Esophagus squamous epithelium (tissue), 5 donors: ENCODE data around the gene CDX2. TPM values are rescaled to one million over a fixed set of nuclear protein-coding genes. Genes with fewer than 3 reads are reported as not detected.

Source experiments
- DNase-seq: peaks from one replicate; lab custom pipeline; 2025; lab: John Stamatoyannopoulos, UW
- H3K27ac ChIP-seq, 4 donors: fragments of 200-600 bp; sonication (generic); one replicate each; pipeline ENCODE4 v1.5.1; 2016 to 2019; ENCODE audit warnings: mild to moderate bottlenecking in 1 of 4
- H3K27me3 ChIP-seq, 4 donors: fragments of 200-600 bp; sonication (generic); 1 replicate in 3 of 4; 2 replicates in 1 of 4; pipeline versions ENCODE4 v1.5.1 to v1.6.0; 2017 to 2021; ENCODE audit warnings: antibody characterized with exemption in 1 of 4
- H3K36me3 ChIP-seq, 3 donors: fragments of 200-600 bp; sonication (generic); one replicate each; pipeline ENCODE4 v1.5.1; 2016 to 2019
- H3K4me1 ChIP-seq, 3 donors: fragments of 200-600 bp; sonication (generic); one replicate each; pipeline ENCODE4 v1.5.1; 2017 to 2019
- H3K4me3 ChIP-seq, 4 donors: fragments of 200-600 bp; sonication (generic); 1 replicate in 3 of 4; 2 replicates in 1 of 4; pipeline ENCODE4 v1.5.1; 2016 to 2019; ENCODE audit warnings: mild to moderate bottlenecking in 2 of 4, moderate library complexity in 1 of 4
- H3K9me3 ChIP-seq, 3 donors: fragments of 200-600 bp; sonication (generic); one replicate each; pipeline ENCODE4 v1.5.1; 2016 to 2019
- POLR2A ChIP-seq, 4 donors: fragments of 450-650 bp; IDR thresholded peaks; one replicate each; pipeline ENCODE4 v1.6.1; 2017; ENCODE audit warnings: antibody characterized with exemption in 4 of 4, mild to moderate bottlenecking in 4 of 4, moderate library complexity in 3 of 4
- WGBS, 2 donors: methylation state at CpG; one replicate each; pipeline ENCODE4 v1.1.5; 2018; 5-methylcytosine and 5-hydroxymethylcytosine counted together
- intact Hi-C: fragments of 100-400 bp; cut with DNase I; formaldehyde crosslinking; loops from one replicate; pipeline ENCODE4 v1.15.0; 2022
- total RNA-seq, 4 donors: library from RNA; depleted of rRNA; stranded (reverse); fragments of >200 nt; gene quantifications; one replicate each; pipeline ENCODE4 v1.1.0, GENCODE V29; 2016
- TF ChIP-seq, protein P1 (sequence below), 6 experiments: fragments of 450-650 bp in 4 of 6; fragments of 200-600 bp in 2 of 6; sonication (generic) in 2 of 6; IDR thresholded peaks; one replicate each; pipeline ENCODE4 v1.5.1; 2016 to 2019; ENCODE audit warnings: antibody characterized with exemption in 6 of 6, mild to moderate bottlenecking in 4 of 6, moderate library complexity in 4 of 6
- donor health status: DM: yes; HTN: yes; CAD: no.

CDX2 gene
- total RNA-seq, 4 donors from 2014 or later: not detected

DNA sequence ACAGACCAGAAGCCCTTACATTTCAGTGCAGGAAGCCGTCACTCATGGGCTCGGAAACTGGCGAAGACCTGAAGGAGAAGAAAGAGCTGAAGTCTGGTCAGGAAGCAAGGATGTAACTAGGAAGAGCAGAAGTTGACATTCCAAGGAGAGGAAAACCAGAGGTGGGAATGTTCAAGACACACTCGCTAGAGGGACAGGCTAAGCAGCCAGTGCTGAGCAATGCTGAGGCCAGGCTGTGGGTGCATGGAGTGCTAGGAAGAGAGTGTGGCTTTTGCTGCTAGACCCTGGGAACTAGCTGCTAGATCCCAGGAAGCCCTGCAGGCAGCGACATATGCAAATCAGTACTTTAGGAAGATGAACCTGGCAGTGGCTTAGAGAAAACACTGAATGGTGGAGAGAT lies 31.5 kb upstream of the CDX2 start:
- no peaks in the 10 kb centered on the region for H3K4me1 ChIP-seq
- H3K4me3 ChIP-seq: no peak overlapping the region
- H3K9me3 ChIP-seq: no peaks in the 10 kb centered on the region
- intact Hi-C loops: no loop called here
- no peaks in the 10 kb centered on the region for H3K27me3 ChIP-seq
- no peak overlapping the region for H3K27ac ChIP-seq
- H3K36me3 ChIP-seq: no peaks in the 10 kb centered on the region
- DNase-seq: no peak
- WGBS, 2 donors: 46 to 73% methylated on average over 5 of the region's 5 CpGs
- TF ChIP-seq POLR2A (IDR thresholded peaks at IDR 0.05): no peak
- TF ChIP-seq, protein P1, sequence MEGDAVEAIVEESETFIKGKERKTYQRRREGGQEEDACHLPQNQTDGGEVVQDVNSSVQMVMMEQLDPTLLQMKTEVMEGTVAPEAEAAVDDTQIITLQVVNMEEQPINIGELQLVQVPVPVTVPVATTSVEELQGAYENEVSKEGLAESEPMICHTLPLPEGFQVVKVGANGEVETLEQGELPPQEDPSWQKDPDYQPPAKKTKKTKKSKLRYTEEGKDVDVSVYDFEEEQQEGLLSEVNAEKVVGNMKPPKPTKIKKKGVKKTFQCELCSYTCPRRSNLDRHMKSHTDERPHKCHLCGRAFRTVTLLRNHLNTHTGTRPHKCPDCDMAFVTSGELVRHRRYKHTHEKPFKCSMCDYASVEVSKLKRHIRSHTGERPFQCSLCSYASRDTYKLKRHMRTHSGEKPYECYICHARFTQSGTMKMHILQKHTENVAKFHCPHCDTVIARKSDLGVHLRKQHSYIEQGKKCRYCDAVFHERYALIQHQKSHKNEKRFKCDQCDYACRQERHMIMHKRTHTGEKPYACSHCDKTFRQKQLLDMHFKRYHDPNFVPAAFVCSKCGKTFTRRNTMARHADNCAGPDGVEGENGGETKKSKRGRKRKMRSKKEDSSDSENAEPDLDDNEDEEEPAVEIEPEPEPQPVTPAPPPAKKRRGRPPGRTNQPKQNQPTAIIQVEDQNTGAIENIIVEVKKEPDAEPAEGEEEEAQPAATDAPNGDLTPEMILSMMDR (IDR thresholded peaks at IDR 0.05): no peak

- intact Hi-C loops: no loop called here
- WGBS, 2 donors: 64 to 67% methylated on average over 7 of the region's 7 CpGs
- no peak overlapping the region for H3K27ac ChIP-seq
- no peaks in the 10 kb centered on the region for H3K4me1 ChIP-seq
- H3K9me3 ChIP-seq: no peaks in the 10 kb centered on the region
- TF ChIP-seq, protein P1 (IDR thresholded peaks at IDR 0.05): peak in 2 of 6 experiments; percentile 14 to 35
- no peak for TF ChIP-seq POLR2A (IDR thresholded peaks at IDR 0.05)
- no peaks in the 10 kb centered on the region for H3K27me3 ChIP-seq
- H3K4me3 ChIP-seq: no peak overlapping the region
- no peak for DNase-seq
- H3K36me3 ChIP-seq: no peaks in the 10 kb centered on the region
Measured at GRCh38 chr13:27997904-27998522, 28.9 kb upstream of the CDX2 start.

GRCh38 chr13:27991881-27992280 lies 22.8 kb upstream of the CDX2 start:
- DNase-seq: no peak
- WGBS, 2 donors: 26 to 55% methylated on average over 6 of the region's 6 CpGs
- H3K9me3 ChIP-seq: no peaks in the 10 kb centered on the region
- H3K27ac ChIP-seq: no peak overlapping the region
- TF ChIP-seq, protein P1 (IDR thresholded peaks at IDR 0.05): no peak
- TF ChIP-seq POLR2A (IDR thresholded peaks at IDR 0.05): no peak
- H3K27me3 ChIP-seq: peaks cover 0 to 46% (median 0%) of the 10 kb centered on the region in 4 donors
- H3K4me1 ChIP-seq: no peaks in the 10 kb centered on the region
- H3K36me3 ChIP-seq: no peaks in the 10 kb centered on the region
- H3K4me3 ChIP-seq: no peak overlapping the region
- intact Hi-C loops: no loop called here

DNA sequence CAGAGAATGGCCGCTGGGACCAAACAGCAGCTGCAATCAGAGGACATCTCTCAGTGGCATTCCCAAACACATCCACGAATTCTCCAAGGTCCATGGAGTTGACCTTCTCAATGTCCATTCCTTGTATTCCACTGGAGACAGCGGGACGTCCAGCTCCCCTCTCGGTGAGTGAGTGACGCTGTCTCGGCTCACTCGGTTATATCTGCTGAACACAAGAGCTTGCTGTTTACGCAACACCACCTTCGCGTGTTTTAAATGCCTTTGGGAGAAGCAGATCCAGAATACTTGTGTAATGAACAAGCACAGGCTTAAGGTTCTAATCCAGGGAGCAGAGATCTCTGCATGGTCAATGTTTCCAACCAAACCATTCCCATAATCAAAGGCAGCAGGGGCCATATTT lies 19.4 kb upstream of the CDX2 start, which contains the start of gene URAD:
URAD (minus strand) TSS at position 174 of the 400 bp plus-strand sequence; CDS start at position 118, 56 bp downstream.
- TF ChIP-seq, protein P1 (IDR thresholded peaks at IDR 0.05): no peak
- no peak for TF ChIP-seq POLR2A (IDR thresholded peaks at IDR 0.05)
- 67 to 80% methylated on average over 10 to 11 of the region's 11 CpGs for WGBS, 2 donors
- peaks cover 0 to 78% (median 0%) of the 10 kb centered on the region in 4 donors for H3K27me3 ChIP-seq

DNA sequence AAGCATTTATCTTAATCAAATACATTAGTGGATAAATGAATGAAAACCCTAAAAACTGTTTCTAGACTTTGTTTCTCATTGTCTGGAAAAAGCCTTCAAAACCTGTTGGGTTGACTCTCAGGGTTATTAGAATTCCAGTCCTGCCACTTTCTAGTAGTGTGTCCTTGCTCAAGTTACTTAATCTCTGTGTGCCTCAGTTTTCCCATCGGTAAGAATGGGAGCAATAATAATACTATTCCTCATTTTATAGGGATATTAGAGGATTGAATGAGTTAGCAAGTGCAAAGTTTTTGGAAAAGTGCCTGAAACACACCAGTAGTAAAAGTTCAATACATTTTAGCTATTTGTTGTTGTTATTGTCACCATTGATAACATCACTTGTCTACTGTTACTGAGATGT lies 16.5 kb upstream of the CDX2 start:
- Histone ChIP-seq H3K4me1 (peaks cover 0 to 4% (median 2%) of the 10 kb centered on the region in 3 donors), H3K36me3 (no peaks in the 10 kb centered on the region), H3K9me3 (no peaks in the 10 kb centered on the region), H3K27me3 (peaks cover 0 to 94% (median 5%) of the 10 kb centered on the region in 4 donors), H3K27ac (no peak overlapping the region), H3K4me3 (no peak overlapping the region)
- 78 to 83% methylated on average over 1 of the region's 1 CpG for WGBS, 2 donors
- TF ChIP-seq, protein P1 (IDR thresholded peaks at IDR 0.05): no peak
- TF ChIP-seq POLR2A (IDR thresholded peaks at IDR 0.05): no peak
- intact Hi-C loops: no loop called here
- no peak for DNase-seq

More for the DNA sequence above, 19.4 kb upstream of the CDX2 start, which contains the start of gene URAD:
- Histone ChIP-seq H3K4me3 (no peak within 1 kb of the TSS), H3K27ac (no peak within 1 kb of the TSS), H3K36me3 (no peaks in the 10 kb centered on the region), H3K4me1 (no peaks in the 10 kb centered on the region), H3K9me3 (no peaks in the 10 kb centered on the region)
- no peak for DNase-seq
- intact Hi-C loops: no loop called here
